ENCODE results near the gene PRR9.

DNA sequence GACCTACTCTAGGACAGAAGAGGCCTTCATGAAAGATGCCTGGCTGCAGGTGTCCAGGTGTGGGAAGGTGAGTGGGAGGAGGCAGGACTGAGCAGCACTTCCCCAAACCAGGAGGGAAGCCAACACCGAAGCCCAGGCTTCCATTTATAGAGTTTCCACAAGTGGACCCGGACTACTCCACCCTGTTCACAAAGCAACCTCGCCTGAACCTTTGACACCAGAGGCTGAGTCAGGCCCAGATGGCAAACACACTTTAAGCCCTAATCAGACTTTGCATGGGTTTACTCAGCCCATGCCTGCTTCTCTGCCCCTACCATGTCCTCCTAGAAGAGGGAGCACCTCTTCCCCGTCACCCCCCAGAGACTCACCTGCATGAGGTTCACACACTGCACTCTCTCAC lies 14.0 kb downstream of the PRR9 start:
- TF ChIP-seq, protein P1, sequence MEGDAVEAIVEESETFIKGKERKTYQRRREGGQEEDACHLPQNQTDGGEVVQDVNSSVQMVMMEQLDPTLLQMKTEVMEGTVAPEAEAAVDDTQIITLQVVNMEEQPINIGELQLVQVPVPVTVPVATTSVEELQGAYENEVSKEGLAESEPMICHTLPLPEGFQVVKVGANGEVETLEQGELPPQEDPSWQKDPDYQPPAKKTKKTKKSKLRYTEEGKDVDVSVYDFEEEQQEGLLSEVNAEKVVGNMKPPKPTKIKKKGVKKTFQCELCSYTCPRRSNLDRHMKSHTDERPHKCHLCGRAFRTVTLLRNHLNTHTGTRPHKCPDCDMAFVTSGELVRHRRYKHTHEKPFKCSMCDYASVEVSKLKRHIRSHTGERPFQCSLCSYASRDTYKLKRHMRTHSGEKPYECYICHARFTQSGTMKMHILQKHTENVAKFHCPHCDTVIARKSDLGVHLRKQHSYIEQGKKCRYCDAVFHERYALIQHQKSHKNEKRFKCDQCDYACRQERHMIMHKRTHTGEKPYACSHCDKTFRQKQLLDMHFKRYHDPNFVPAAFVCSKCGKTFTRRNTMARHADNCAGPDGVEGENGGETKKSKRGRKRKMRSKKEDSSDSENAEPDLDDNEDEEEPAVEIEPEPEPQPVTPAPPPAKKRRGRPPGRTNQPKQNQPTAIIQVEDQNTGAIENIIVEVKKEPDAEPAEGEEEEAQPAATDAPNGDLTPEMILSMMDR (IDR thresholded peaks at IDR 0.05; ENCODE audit: borderline replicate concordance, extremely low read depth, low read length, poor library complexity, severe bottlenecking) = no peak
- no peak for TF ChIP-seq EZH2 (IDR thresholded peaks at IDR 0.05; ENCODE audit: borderline replicate concordance, low read depth, low read length, severe bottlenecking)

Measured in DND-41 (cell line).